A549 (cell line): Measurements from ENCODE around the gene RAB3IL1. TPM values are rescaled to one million over a fixed set of nuclear protein-coding genes. Genes with fewer than 3 reads are reported as not detected.

Source experiments
- ATAC-seq, 2 experiments: fragments of 200-7000 bp in 1 of 2; fragments of >200 bp in 1 of 2; cut with Nextera tagmentation in 1 of 2; cut with Tn5 transposase in 1 of 2; 3 replicates each; pipeline versions ENCODE4 v1.8.0 to v1.9.1; 2018 to 2020; ENCODE audit warnings: mild to moderate bottlenecking in 1 of 2, moderate library complexity in 1 of 2
- CTCF ChIA-PET: fragments of 300-600 bp; sonication (Branson Sonifier 250); formaldehyde crosslinking; extraction: SDS; loops from one replicate; lab custom pipeline; 2021; ENCODE audit warnings: antibody characterized with exemption, inconsistent platforms; lab: Yijun Ruan, JAX
- POLR2A ChIA-PET: fragments of 350-600 bp; formaldehyde crosslinking; extraction: SDS; loops from one replicate; lab custom pipeline; 2021; ENCODE audit warnings: antibody characterized with exemption, inconsistent platforms; lab: Yijun Ruan, JAX
- DNase-seq, 2 experiments: peaks; one replicate each; pipeline versions ENCODE4 v3.0.0 to v3.0.0-alpha.2; 2011 to 2016; ENCODE audit warnings: low read depth in 1 of 2, low spot score in 1 of 2
- FAIRE-seq: peaks from 2 replicates; lab custom pipeline; 2011; peaks lifted over from hg19 to GRCh38; lab: Jason Lieb, UNC
- H3K27ac ChIP-seq, 2 experiments: fragments of >200 bp; sonication (Bioruptor Twin); formaldehyde crosslinking; 3 replicates each; pipeline ENCODE4 v1.5.1; 2016 to 2017
- H3K4me1 ChIP-seq: fragments of >200 bp; sonication (Bioruptor Twin); formaldehyde crosslinking; 3 replicates; pipeline ENCODE4 v1.6.1; 2016
- H3K4me2 ChIP-seq: fragments of >200 bp; sonication (Bioruptor Twin); formaldehyde crosslinking; 3 replicates; pipeline ENCODE4 v1.6.1; 2016
- H3K4me3 ChIP-seq: fragments of >200 bp; sonication (Bioruptor Twin); formaldehyde crosslinking; 3 replicates; pipeline ENCODE4 v1.5.1; 2016
- H3K9me3 ChIP-seq: fragments of >200 bp; sonication (Bioruptor Twin); formaldehyde crosslinking; 3 replicates; pipeline ENCODE4 v1.6.1; 2016
- BHLHE40 ChIP-seq: IDR thresholded peaks from 2 replicates; pipeline ENCODE4 v1.6.1; 2012; ENCODE audit warnings: low read depth, low read length, inconsistent platforms
- CEBPB ChIP-seq, 2 experiments: fragments of >200 bp in 1 of 2; sonication (Bioruptor Twin) in 1 of 2; formaldehyde crosslinking in 1 of 2; IDR thresholded peaks; 2 replicates each; pipeline ENCODE4 v1.6.1; 2012 to 2016
- CHD2 ChIP-seq: fragments of 150-350 bp; IDR thresholded peaks from 2 replicates; pipeline ENCODE4 v1.6.1; 2014; ENCODE audit warnings: low read length; ENCODE audit not compliant: partially characterized antibody
- CHD4 ChIP-seq: fragments of 200-600 bp; sonication (generic); IDR thresholded peaks from 2 replicates; pipeline ENCODE4 v1.6.1; 2016; ENCODE audit warnings: antibody characterized with exemption, mild to moderate bottlenecking, borderline replicate concordance
- FOSL2 ChIP-seq, 2 experiments: fragments of 450-650 bp in 1 of 2; fragments of >200 bp in 1 of 2; sonication (Bioruptor Twin) in 1 of 2; formaldehyde crosslinking; IDR thresholded peaks; 2 replicates each; pipeline versions ENCODE4 v1.5.0 to v1.6.1; 2016 to 2020; ENCODE audit warnings: mild to moderate bottlenecking in 1 of 2, moderate library complexity in 1 of 2
- HDAC2 ChIP-seq: fragments of 200-600 bp; sonication (generic); IDR thresholded peaks from 2 replicates; pipeline ENCODE4 v1.6.1; 2016
- HOXB5 ChIP-seq: fragments of 250-450 bp; sonication (Bioruptor Pico); IDR thresholded peaks from 2 replicates; pipeline ENCODE4 v1.5.0; 2020; ENCODE audit warnings: mild to moderate bottlenecking, moderate library complexity
- KDM1A ChIP-seq: fragments of 200-600 bp; sonication (generic); IDR thresholded peaks from 2 replicates; pipeline ENCODE4 v1.6.1; 2016; ENCODE audit warnings: low read depth, mild to moderate bottlenecking
- MYC ChIP-seq: IDR thresholded peaks from 2 replicates; pipeline ENCODE4 v1.6.1; 2012; ENCODE audit warnings: mild to moderate bottlenecking, inconsistent platforms, low read length, improper control_type of control experiment, borderline replicate concordance
- NPAS2 ChIP-seq: fragments of 250-450 bp; sonication (Bioruptor Pico); IDR thresholded peaks from 2 replicates; pipeline ENCODE4 v1.8.0; 2022; ENCODE audit warnings: mild to moderate bottlenecking, moderate library complexity, borderline replicate concordance
- NR3C1 ChIP-seq: fragments of >200 bp; sonication (Bioruptor Twin); formaldehyde crosslinking; IDR thresholded peaks from 3 replicates; pipeline ENCODE4 v1.6.1; 2017
- PHF8 ChIP-seq: fragments of 200-600 bp; sonication (generic); IDR thresholded peaks from 2 replicates; pipeline ENCODE4 v1.6.1; 2016; ENCODE audit warnings: low read depth, mild to moderate bottlenecking, antibody characterized with exemption, moderate library complexity, borderline replicate concordance
- POLR2AphosphoS2 ChIP-seq: conservative IDR thresholded peaks from 2 replicates; pipeline ENCODE4 v1.6.1; 2012; ENCODE audit warnings: low read length, improper control_type of control experiment, inconsistent platforms
- RNF2 ChIP-seq: fragments of 200-600 bp; sonication (generic); IDR thresholded peaks from 2 replicates; pipeline ENCODE4 v1.6.1; 2016; ENCODE audit warnings: low read depth, mild to moderate bottlenecking, antibody characterized with exemption, moderate library complexity, borderline replicate concordance
- TP53 ChIP-seq: fragments of 250-450 bp; sonication (Bioruptor Pico); IDR thresholded peaks from 2 replicates; pipeline ENCODE4 v1.5.0; 2021; ENCODE audit warnings: mild to moderate bottlenecking, moderate library complexity
- USF2 ChIP-seq: fragments of 450-650 bp; IDR thresholded peaks from 2 replicates; pipeline ENCODE4 v1.6.1; 2014; ENCODE audit warnings: antibody characterized with exemption
- ZNF302 ChIP-seq: fragments of 250-450 bp; sonication (Bioruptor Pico); IDR thresholded peaks from 2 replicates; pipeline ENCODE4 v1.9.0; 2021; ENCODE audit warnings: inconsistent platforms, mild to moderate bottlenecking, moderate library complexity
- WGBS: methylation state at CpG from one replicate; pipeline ENCODE4 v1.1.6; 2017; ENCODE audit errors: missing lambda C conversion rate; 5-methylcytosine and 5-hydroxymethylcytosine counted together
- polyA plus RNA-seq, 4 experiments: library from polyadenylated mRNA; depleted of rRNA in 3 of 4; stranded (reverse); fragments of >200 nt; fragmentation: RNase III in 1 of 4; extraction: RNeasy Plus Mini Kit Qiagen cat#74134 plus additional on column Dnase treatment in 1 of 4; gene quantifications; 2 replicates in 3 of 4; 3 replicates in 1 of 4; pipeline ENCODE4 v1.2.3, GENCODE V29; 2011 to 2017
- small RNA-seq, 6 experiments: library from RNA; depleted of rRNA; stranded (forward); fragments of <200 nt; gene quantifications; one replicate each; pipeline ENCODE3, GENCODE V24; 2012

RAB3IL1 gene
- polyA plus RNA-seq, 2 of the 4 experiments (the other 2 are of a cell fraction): 5.8 to 6.2 TPM

DNA sequence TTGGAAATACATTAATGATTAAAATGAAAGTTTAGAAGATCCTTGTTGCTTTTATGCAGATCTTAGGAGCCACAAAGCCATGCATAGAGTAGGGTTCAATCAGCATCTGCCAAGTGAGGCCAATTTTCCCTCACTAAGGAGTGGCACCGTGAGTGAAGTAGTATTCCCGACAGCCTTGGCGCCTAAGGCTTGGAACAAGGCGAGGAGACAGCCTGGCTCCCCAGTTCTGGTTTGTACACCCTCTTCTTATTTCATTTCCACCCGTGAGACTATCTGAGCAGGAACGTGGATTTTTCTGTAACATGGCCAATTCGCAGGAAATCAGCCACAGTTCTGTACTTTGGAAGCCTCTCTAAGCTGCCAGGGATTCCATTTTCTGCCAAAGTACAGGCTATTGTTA lies 66.7 kb downstream of the RAB3IL1 start:
- ChIA-PET CTCF (no interaction called here), POLR2A (no interaction called here)
- TF ChIP-seq KDM1A: no peak
- 85% methylated on average over 7 of the region's 7 CpGs for WGBS
- Histone ChIP-seq H3K4me3 (no peak overlapping the region), H3K9me3 (no peaks in the 10 kb centered on the region), H3K27ac (no peak overlapping the region), H3K4me1 (no peaks in the 10 kb centered on the region), H3K4me2 (no peak overlapping the region)
- no peak for DNase-seq
- no peak for ATAC-seq
- no peak for FAIRE-seq

DNA sequence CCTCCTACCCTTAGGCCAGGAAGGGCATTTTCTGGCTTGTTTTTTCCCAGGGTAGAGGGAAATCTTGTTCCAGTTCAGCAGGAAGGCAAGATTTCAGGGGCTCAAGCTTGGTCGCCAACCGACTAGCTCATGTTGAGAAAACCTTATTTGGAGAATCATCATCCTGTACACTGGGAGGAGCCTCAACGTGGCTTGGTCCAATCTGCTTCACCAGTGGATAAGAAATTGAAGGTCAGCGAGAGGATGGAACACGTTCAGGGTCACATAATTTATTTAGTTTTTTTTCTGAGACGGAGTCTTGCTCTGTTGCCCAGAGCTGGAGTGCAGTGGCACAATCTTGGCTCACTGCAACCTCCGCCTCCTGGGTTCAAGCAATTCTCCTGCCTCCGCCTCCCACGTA lies 68.7 kb downstream of the RAB3IL1 start:
- ATAC-seq (no peak), FAIRE-seq (no peak), DNase-seq (no peak)
- Histone ChIP-seq H3K27ac (no peak overlapping the region), H3K4me2 (no peak overlapping the region), H3K9me3 (no peaks in the 10 kb centered on the region), H3K4me1 (no peaks in the 10 kb centered on the region), H3K4me3 (no peak overlapping the region)
- POLR2A ChIA-PET: no interaction called here
- WGBS: 93% methylated on average over 9 of the region's 9 CpGs
- TF ChIP-seq NPAS2 (CRISPR knock-in tag) (no peak), POLR2AphosphoS2 (no peak), CHD4 (no peak), TP53 (CRISPR knock-in tag) (no peak), NR3C1 (no peak), CHD2 (no peak), PHF8 (no peak), MYC (no peak), RNF2 (no peak), HOXB5 (CRISPR knock-in tag) (no peak), BHLHE40 (no peak), USF2 (no peak), ZNF302 (CRISPR knock-in tag) (no peak), CEBPB (IDR thresholded peaks at IDR 0.05) (no peak), HDAC2 (no peak)
- CTCF ChIA-PET: interaction anchor here (1.0 to 1.8 kb wide), 4 partner anchors 22 to 259 kb away, joined by 5 to 6 read pairs (median 6); no protein-coding TSS in a partner anchor

DNA sequence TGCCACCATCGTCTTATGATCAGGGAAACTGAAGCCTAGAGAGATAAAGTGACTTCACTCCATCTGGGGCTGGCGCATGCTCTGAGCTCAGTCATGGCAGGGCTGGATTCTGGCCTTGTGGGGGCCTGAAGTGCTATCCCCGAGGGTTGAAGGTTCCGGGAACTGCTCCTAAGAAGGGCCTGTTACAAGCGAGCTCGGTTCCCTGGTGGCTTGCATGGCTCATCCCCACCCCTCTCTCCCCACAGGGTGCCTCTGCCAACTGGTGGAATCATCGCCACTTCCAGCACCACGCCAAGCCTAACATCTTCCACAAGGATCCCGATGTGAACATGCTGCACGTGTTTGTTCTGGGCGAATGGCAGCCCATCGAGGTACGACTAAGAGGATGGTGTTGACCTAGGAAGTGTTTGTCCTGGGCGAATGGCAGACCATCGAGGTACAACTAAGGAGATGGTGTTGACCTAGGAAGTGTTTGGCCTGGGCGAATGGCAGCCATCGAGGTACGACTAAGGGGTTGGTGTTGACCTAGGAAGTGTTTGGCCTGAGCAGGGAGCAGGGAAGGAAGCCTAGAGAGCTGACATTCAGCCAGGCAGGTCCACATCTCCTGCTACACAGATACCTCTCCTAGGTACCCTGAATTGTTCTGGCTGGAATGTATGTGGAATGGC lies 69.3 kb downstream of the RAB3IL1 start:
- Histone ChIP-seq H3K9me3 (no peaks in the 10 kb centered on the region), H3K27ac (no peak overlapping the region), H3K4me2 (no peak overlapping the region), H3K4me1 (no peaks in the 10 kb centered on the region), H3K4me3 (no peak overlapping the region)
- ATAC-seq (peak in 1 of 2 experiments; percentile 34; a peak in 2 of 6 replicates), DNase-seq (no peak), FAIRE-seq (no peak)
- TF ChIP-seq NR3C1: no peak
- no peak for TF ChIP-seq USF2
- no peak for TF ChIP-seq HDAC2
- no peak for TF ChIP-seq FOSL2 (IDR thresholded peaks at IDR 0.05)
- TF ChIP-seq FOSL2 (CRISPR knock-in tag; IDR thresholded peaks at IDR 0.05): no peak
- no peak for TF ChIP-seq HOXB5 (CRISPR knock-in tag)
- CTCF ChIA-PET: interaction anchor here (1.0 to 1.8 kb wide), 5 partner anchors 19 to 260 kb away, joined by 3 to 6 read pairs (median 5); no protein-coding TSS in a partner anchor
- POLR2A ChIA-PET: no interaction called here
- WGBS: 95% methylated on average over 18 of the region's 18 CpGs

Small RNA genes lying within 50 kb of the gene (small RNA-seq; reads per million reads assigned to genes)
- gene MIR6746: 0 reads per million in 6 experiments
- 0 reads per million in 6 experiments for gene RNU6-1243P

Other genes starting within 250 kb of the RAB3IL1 start
- 0.93 and 1.2 TPM in 2 replicates for gene DAGLA, start 237.2 kb downstream of the RAB3IL1 start, polyA plus RNA-seq (2011; rRNA removed)
- 2.2 to 2.5 TPM (median 2.5 TPM) in 3 replicates for gene DAGLA, start 237.2 kb downstream of the RAB3IL1 start, polyA plus RNA-seq (2017; fragmentation: RNase III; extraction: RNeasy Plus Mini Kit Qiagen cat#74134 plus additional on column Dnase treatment)
- 14.7 and 28.4 TPM in 2 replicates for gene MYRF, start 164.9 kb downstream of the RAB3IL1 start, polyA plus RNA-seq (2011; rRNA removed)
- gene MYRF, start 164.9 kb downstream of the RAB3IL1 start, polyA plus RNA-seq (2017; fragmentation: RNase III; extraction: RNeasy Plus Mini Kit Qiagen cat#74134 plus additional on column Dnase treatment): 19.2 to 22.3 TPM (median 21.2 TPM) in 3 replicates
- 280 and 375 TPM in 2 replicates for gene TMEM258, start 125.0 kb downstream of the RAB3IL1 start, polyA plus RNA-seq (2011; rRNA removed)
- 232 to 262 TPM (median 257 TPM) in 3 replicates for gene TMEM258, start 125.0 kb downstream of the RAB3IL1 start, polyA plus RNA-seq (2017; fragmentation: RNase III; extraction: RNeasy Plus Mini Kit Qiagen cat#74134 plus additional on column Dnase treatment)
- gene FEN1, start 124.7 kb downstream of the RAB3IL1 start, polyA plus RNA-seq (2011; rRNA removed): 36.3 and 38.4 TPM in 2 replicates
- gene FEN1, start 124.7 kb downstream of the RAB3IL1 start, polyA plus RNA-seq (2017; fragmentation: RNase III; extraction: RNeasy Plus Mini Kit Qiagen cat#74134 plus additional on column Dnase treatment): 99.7 to 105 TPM (median 104 TPM) in 3 replicates
- gene FADS1, start 100.6 kb downstream of the RAB3IL1 start, polyA plus RNA-seq (2011; rRNA removed): 163 and 175 TPM in 2 replicates
- gene FADS1, start 100.6 kb downstream of the RAB3IL1 start, polyA plus RNA-seq (2017; fragmentation: RNase III; extraction: RNeasy Plus Mini Kit Qiagen cat#74134 plus additional on column Dnase treatment): 121 to 205 TPM (median 189 TPM) in 3 replicates
- 215 and 278 TPM in 2 replicates for gene FADS2, start 89.3 kb downstream of the RAB3IL1 start, polyA plus RNA-seq (2011; rRNA removed)
- gene FADS2, start 89.3 kb downstream of the RAB3IL1 start, polyA plus RNA-seq (2017; fragmentation: RNase III; extraction: RNeasy Plus Mini Kit Qiagen cat#74134 plus additional on column Dnase treatment): 184 to 391 TPM (median 352 TPM) in 3 replicates
- 17.5 and 22.3 TPM in 2 replicates for gene FADS3, start 26.0 kb downstream of the RAB3IL1 start, polyA plus RNA-seq (2011; rRNA removed)
- gene FADS3, start 26.0 kb downstream of the RAB3IL1 start, polyA plus RNA-seq (2017; fragmentation: RNase III; extraction: RNeasy Plus Mini Kit Qiagen cat#74134 plus additional on column Dnase treatment): 36.3 to 43.5 TPM (median 42.9 TPM) in 3 replicates
- gene BEST1, start 32.8 kb upstream of the RAB3IL1 start, polyA plus RNA-seq (2011; rRNA removed): 1.2 and 1.5 TPM in 2 replicates
- 0.98 to 2.1 TPM (median 1.9 TPM) in 3 replicates for gene BEST1, start 32.8 kb upstream of the RAB3IL1 start, polyA plus RNA-seq (2017; fragmentation: RNase III; extraction: RNeasy Plus Mini Kit Qiagen cat#74134 plus additional on column Dnase treatment)
- gene FTH1, start 50.1 kb upstream of the RAB3IL1 start, polyA plus RNA-seq (2011; rRNA removed): 2,791 and 4,959 TPM in 2 replicates
- 12,354 to 13,747 TPM (median 12,799 TPM) in 3 replicates for gene FTH1, start 50.1 kb upstream of the RAB3IL1 start, polyA plus RNA-seq (2017; fragmentation: RNase III; extraction: RNeasy Plus Mini Kit Qiagen cat#74134 plus additional on column Dnase treatment)
- 29.5 and 35.8 TPM in 2 replicates for gene INCENP, start 206.4 kb upstream of the RAB3IL1 start, polyA plus RNA-seq (2011; rRNA removed)
- 50.9 to 55.8 TPM (median 52.2 TPM) in 3 replicates for gene INCENP, start 206.4 kb upstream of the RAB3IL1 start, polyA plus RNA-seq (2017; fragmentation: RNase III; extraction: RNeasy Plus Mini Kit Qiagen cat#74134 plus additional on column Dnase treatment)